Measurements from ENCODE around the gene C16orf86. TPM values are rescaled to one million over a fixed set of nuclear protein-coding genes. Genes with fewer than 3 reads are reported as not detected.

Gene C16orf86
- total and polyA plus RNA-seq, 2 of the 8 experiments (the other 6 are each of a cell fraction or from before 2014, with no cell fraction given): 1.4 to 2.3 TPM

DNA sequence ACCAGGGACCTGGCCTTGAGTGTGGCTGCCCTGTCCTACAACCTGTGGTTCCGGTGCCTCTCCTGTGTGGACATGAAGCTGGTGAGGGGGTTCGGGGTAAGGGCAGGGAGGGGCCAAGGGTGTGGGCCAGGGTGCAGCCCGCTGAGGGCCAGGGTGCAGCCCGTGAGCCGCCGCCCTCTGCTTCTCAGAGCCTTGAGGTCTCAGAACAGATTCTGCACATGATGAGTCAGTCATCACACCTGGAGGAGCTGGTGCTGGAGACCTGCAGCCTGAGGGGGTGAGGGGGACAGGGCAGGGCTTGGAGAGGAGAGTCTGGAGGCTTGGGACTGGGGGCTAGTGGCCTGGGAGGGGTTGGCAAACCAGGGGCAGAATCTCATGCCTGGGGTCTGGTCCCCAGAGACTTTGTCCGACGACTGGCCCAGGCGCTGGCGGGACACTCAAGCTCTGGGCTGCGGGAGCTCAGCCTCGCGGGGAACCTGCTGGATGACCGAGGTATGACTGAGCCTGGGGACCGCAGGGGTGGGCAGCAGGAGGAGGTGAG lies 19.4 kb upstream of the C16orf86 start:
- Histone ChIP-seq H4K91ac (replicated peaks; ENCODE audit: insufficient read length, low read length) (no peak overlapping the region), H3K36me3 (ENCODE audit: control insufficient read depth in 2 of 4, insufficient read depth in 4 of 4, low read length in 3 of 4) (no peaks in the 10 kb centered on the region), H4K5ac (ENCODE audit: insufficient read length, low read depth, low read length) (no peak overlapping the region), H3K4me1 (replicated peaks in 1 of 4; ENCODE audit: control insufficient read depth in 3 of 4, insufficient read depth in 4 of 4, low read length in 3 of 4) (peaks cover 0 to 16% (median 6%) of the 10 kb centered on the region in 4 experiments; a peak in 5 of 7 replicates), H3K4me3 (ENCODE audit: extremely low read depth in 1 of 4, insufficient read depth in 2 of 4, low read depth in 3 of 4, low read length in 4 of 4) (no peak overlapping the region), H3K27me3 (replicated peaks in 1 of 4; ENCODE audit: control insufficient read depth in 3 of 4, extremely low read depth in 1 of 4, insufficient read depth in 3 of 4, low read length in 3 of 4) (peaks cover 3 to 33% (median 19%) of the 10 kb centered on the region in 4 experiments; a peak in 6 of 7 replicates), H2BK12ac (ENCODE audit: low read depth, low read length) (no peak overlapping the region), H3K14ac (ENCODE audit: insufficient read length) (no peak overlapping the region), H3K79me2 (ENCODE audit: control insufficient read depth in 1 of 2, insufficient read depth in 2 of 2, low read length in 2 of 2) (no peaks in the 10 kb centered on the region), H2BK5ac (ENCODE audit: low read depth, low read length) (no peak overlapping the region), H2BK15ac (ENCODE audit: low read length) (no peak overlapping the region), H3K18ac (ENCODE audit: extremely low read depth, low read length) (no peak overlapping the region), H2AK5ac (ENCODE audit: low read depth, low read length) (no peak overlapping the region), H4K8ac (ENCODE audit: extremely low read depth, insufficient read depth, low read length) (peak overlapping the region; percentile 17; the same call in 1 of the 2 replicates), H3K23ac (ENCODE audit: insufficient read length) (no peak overlapping the region), H2AFZ (ENCODE audit: low read length) (no peak overlapping the region), H3K4ac (replicated peaks; ENCODE audit: insufficient read length, low read depth, low read length) (no peak overlapping the region), H3K4me2 (ENCODE audit: insufficient read depth in 1 of 2, low read depth in 2 of 2, low read length in 2 of 2) (no peak overlapping the region), H3K27ac (ENCODE audit: low read depth, low read length) (no peak overlapping the region), H3K23me2 (ENCODE audit: low read depth, low read length) (peaks cover 6% of the 10 kb centered on the region; the same call in 1 of the 2 replicates), H3K9me3 (ENCODE audit: insufficient read depth in 2 of 2, low read depth in 1 of 2, low read length in 1 of 2) (no peaks in the 10 kb centered on the region), H4K20me1 (replicated peaks in 1 of 2; ENCODE audit: control insufficient read depth in 1 of 2, insufficient read depth in 2 of 2, low read length in 2 of 2) (peaks cover 3 to 12% of the 10 kb centered on the region in 2 experiments), H3K56ac (replicated peaks; ENCODE audit: insufficient read length, low read depth, low read length) (no peak overlapping the region), H3K79me1 (ENCODE audit: low read depth, low read length) (no peaks in the 10 kb centered on the region), H2BK120ac (replicated peaks; ENCODE audit: low read depth, low read length) (no peak overlapping the region), H3K9ac (replicated peaks in 1 of 4; ENCODE audit: extremely low read depth in 1 of 4, low read depth in 3 of 4, low read length in 3 of 4) (no peak overlapping the region), H2BK20ac (ENCODE audit: low read length) (no peak overlapping the region)
- POLR2A ChIA-PET (ENCODE audit: partially characterized antibody): interaction anchor here (0.6 to 2.2 kb wide), 5 partner anchors 11 to 163 kb away, joined by 3 to 10 read pairs (median 5); partner anchors contain the start of genes CTCF and RIPOR1
- FAIRE-seq (no peak), DNase-seq (ENCODE audit: low read depth in 1 of 2, low spot score in 2 of 2) (no peak)
- CTCF ChIA-PET (ENCODE audit: partially characterized antibody): interaction anchor here (0.5 to 18.0 kb wide), 19 partner anchors 9 to 153 kb away, joined by 3 to 202 read pairs (median 5); partner anchors contain the start of genes ACD, C16orf86, CTCF and ENKD1
- 92% methylated on average over 14 of the region's 15 CpGs; no CpG with 5 or more reads in 1 of the 2 experiments for WGBS, 2 experiments (ENCODE audit: extremely low coverage in 1 of 2, insufficient coverage in 1 of 2, insufficient read length in 1 of 2, insufficient replicate concordance in 2 of 2, low coverage in 1 of 2, low lambda C conversion rate in 2 of 2, missing lambda C conversion rate in 1 of 2)
- TF ChIP-seq EP300 (IDR thresholded peaks at IDR 0.05; ENCODE audit: borderline replicate concordance in 1 of 2, low read depth in 2 of 2, low read length in 2 of 2) (no peak), SIN3A (conservative IDR thresholded peaks at IDR 0.05 in 1 of 2, IDR thresholded peaks at IDR 0.05 in 1 of 2; ENCODE audit: low read depth in 1 of 2, low read length in 2 of 2) (no peak), KDM1A (IDR thresholded peaks at IDR 0.05; ENCODE audit: borderline replicate concordance, low read length) (no peak), BACH1 (IDR thresholded peaks at IDR 0.05; ENCODE audit: low read length) (no peak), EGR1 (IDR thresholded peaks at IDR 0.05; ENCODE audit: borderline replicate concordance, low read depth, low read length) (no peak), SUZ12 (IDR thresholded peaks at IDR 0.05; ENCODE audit: low read length) (no peak)

Data from H1 (cell line).